A549 (cell line): Measurements from ENCODE around the gene SLC6A17.

Experiments
- BHLHE40 ChIP-seq: IDR thresholded peaks from 2 replicates; pipeline ENCODE4 v1.6.1; 2012; ENCODE audit warnings: low read depth, low read length, inconsistent platforms
- CEBPB ChIP-seq, 2 experiments: fragments of >200 bp in 1 of 2; sonication (Bioruptor Twin) in 1 of 2; formaldehyde crosslinking in 1 of 2; IDR thresholded peaks; 2 replicates each; pipeline ENCODE4 v1.6.1; 2012 to 2016
- CHD2 ChIP-seq: fragments of 150-350 bp; IDR thresholded peaks from 2 replicates; pipeline ENCODE4 v1.6.1; 2014; ENCODE audit warnings: low read length; ENCODE audit not compliant: partially characterized antibody
- EP300 ChIP-seq, 2 experiments: fragments of >200 bp; sonication (Bioruptor Twin); formaldehyde crosslinking; IDR thresholded peaks; 2 replicates in 1 of 2; 3 replicates in 1 of 2; pipeline ENCODE4 v1.6.1; 2016 to 2017
- ESRRA ChIP-seq: fragments of 150-350 bp; IDR thresholded peaks from 2 replicates; pipeline ENCODE4 v1.6.1; 2014; ENCODE audit warnings: mild to moderate bottlenecking, low read length, borderline replicate concordance
- HDAC2 ChIP-seq: fragments of 200-600 bp; sonication (generic); IDR thresholded peaks from 2 replicates; pipeline ENCODE4 v1.6.1; 2016
- PHF8 ChIP-seq: fragments of 200-600 bp; sonication (generic); IDR thresholded peaks from 2 replicates; pipeline ENCODE4 v1.6.1; 2016; ENCODE audit warnings: low read depth, mild to moderate bottlenecking, antibody characterized with exemption, moderate library complexity, borderline replicate concordance
- POLR2A ChIP-seq: IDR thresholded peaks from 2 replicates; pipeline ENCODE4 v1.6.1; 2012; ENCODE audit warnings: mild to moderate bottlenecking, low read length
- REST ChIP-seq: fragments of 200-600 bp; sonication (generic); IDR thresholded peaks from 2 replicates; pipeline ENCODE4 v1.6.1; 2016; ENCODE audit warnings: antibody characterized with exemption, mild to moderate bottlenecking, moderate library complexity
- SMC3 ChIP-seq: fragments of >200 bp; sonication (Bioruptor Twin); formaldehyde crosslinking; IDR thresholded peaks from 3 replicates; pipeline ENCODE4 v1.6.1; 2018; ENCODE audit warnings: inconsistent platforms
- USF2 ChIP-seq: fragments of 450-650 bp; IDR thresholded peaks from 2 replicates; pipeline ENCODE4 v1.6.1; 2014; ENCODE audit warnings: antibody characterized with exemption
- ZFP36 ChIP-seq: fragments of 450-650 bp; IDR thresholded peaks from 2 replicates; pipeline ENCODE4 v1.6.1; 2014; ENCODE audit warnings: borderline replicate concordance; ENCODE audit not compliant: partially characterized antibody
- TF ChIP-seq, protein P1 (sequence below): fragments of >200 bp; sonication (Bioruptor Twin); formaldehyde crosslinking; IDR thresholded peaks from 3 replicates; pipeline ENCODE4 v1.5.1; 2016
- TF ChIP-seq, protein P2 (sequence below): IDR thresholded peaks from 2 replicates; pipeline ENCODE4 v1.6.1; 2012

- no peak for TF ChIP-seq REST
- TF ChIP-seq ESRRA = no peak
- no peak for TF ChIP-seq SMC3
- TF ChIP-seq, protein P1, sequence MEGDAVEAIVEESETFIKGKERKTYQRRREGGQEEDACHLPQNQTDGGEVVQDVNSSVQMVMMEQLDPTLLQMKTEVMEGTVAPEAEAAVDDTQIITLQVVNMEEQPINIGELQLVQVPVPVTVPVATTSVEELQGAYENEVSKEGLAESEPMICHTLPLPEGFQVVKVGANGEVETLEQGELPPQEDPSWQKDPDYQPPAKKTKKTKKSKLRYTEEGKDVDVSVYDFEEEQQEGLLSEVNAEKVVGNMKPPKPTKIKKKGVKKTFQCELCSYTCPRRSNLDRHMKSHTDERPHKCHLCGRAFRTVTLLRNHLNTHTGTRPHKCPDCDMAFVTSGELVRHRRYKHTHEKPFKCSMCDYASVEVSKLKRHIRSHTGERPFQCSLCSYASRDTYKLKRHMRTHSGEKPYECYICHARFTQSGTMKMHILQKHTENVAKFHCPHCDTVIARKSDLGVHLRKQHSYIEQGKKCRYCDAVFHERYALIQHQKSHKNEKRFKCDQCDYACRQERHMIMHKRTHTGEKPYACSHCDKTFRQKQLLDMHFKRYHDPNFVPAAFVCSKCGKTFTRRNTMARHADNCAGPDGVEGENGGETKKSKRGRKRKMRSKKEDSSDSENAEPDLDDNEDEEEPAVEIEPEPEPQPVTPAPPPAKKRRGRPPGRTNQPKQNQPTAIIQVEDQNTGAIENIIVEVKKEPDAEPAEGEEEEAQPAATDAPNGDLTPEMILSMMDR = no peak
- TF ChIP-seq POLR2A = no peak
- no peak for TF ChIP-seq USF2
- no peak for TF ChIP-seq EP300 (IDR thresholded peaks at IDR 0.05)
- no peak for TF ChIP-seq PHF8
- no peak for TF ChIP-seq ZFP36
- TF ChIP-seq, protein P2, sequence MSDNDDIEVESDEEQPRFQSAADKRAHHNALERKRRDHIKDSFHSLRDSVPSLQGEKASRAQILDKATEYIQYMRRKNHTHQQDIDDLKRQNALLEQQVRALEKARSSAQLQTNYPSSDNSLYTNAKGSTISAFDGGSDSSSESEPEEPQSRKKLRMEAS = no peak
- TF ChIP-seq CHD2 = no peak
- TF ChIP-seq CEBPB (IDR thresholded peaks at IDR 0.05) = no peak
- no peak for TF ChIP-seq HDAC2
- no peak for TF ChIP-seq BHLHE40
Measured at GRCh38 chr1:110227774-110228173, 77.5 kb downstream of the SLC6A17 start.
